Transverse colon (tissue), 4 donors: ENCODE data around the gene SIDT2. TPM values are rescaled to one million over a fixed set of nuclear protein-coding genes. Genes with fewer than 3 reads are reported as not detected.
A peak's percentile ranks its signal among the peaks of the same experiment; 100 is the strongest.
"Not testable (repeated sequence)": the region's sequence is repeated elsewhere in the genome, so short reads cannot be mapped to it uniquely, and the experiment has no call there.

ENCODE experiments used
- DNase-seq: peaks from one replicate; pipeline ENCODE4 v3.0.0-alpha.2; 2019
- H3K27ac ChIP-seq, 4 donors: fragments of 200-600 bp; sonication (generic); 2 replicates each; pipeline ENCODE4 v1.5.1; 2016 to 2018; ENCODE audit warnings: inconsistent platforms in 4 of 4
- H3K27me3 ChIP-seq: fragments of 200-600 bp; sonication (generic); 2 replicates; pipeline ENCODE4 v1.5.1; 2017; ENCODE audit warnings: inconsistent platforms
- H3K36me3 ChIP-seq, 4 donors: fragments of 200-600 bp; sonication (generic); 2 replicates each; pipeline ENCODE4 v1.5.1; 2017 to 2019; ENCODE audit warnings: inconsistent platforms in 4 of 4
- H3K4me1 ChIP-seq, 4 donors: fragments of 200-600 bp; sonication (generic); 2 replicates each; pipeline ENCODE4 v1.5.1; 2017 to 2020; ENCODE audit warnings: inconsistent platforms in 4 of 4
- H3K4me3 ChIP-seq, 4 donors: fragments of 200-600 bp; sonication (generic); 1 replicate in 1 of 4; 2 replicates in 3 of 4; pipeline versions ENCODE4 v1.5.1 to v1.6.1; 2017 to 2019; ENCODE audit warnings: inconsistent platforms in 4 of 4
- H3K9me3 ChIP-seq, 2 donors: fragments of 200-600 bp; sonication (generic); 2 replicates each; pipeline ENCODE4 v1.5.1; 2017 to 2019; ENCODE audit warnings: inconsistent platforms in 2 of 2
- EP300 ChIP-seq: sonication (generic); formaldehyde crosslinking; IDR thresholded peaks from one replicate; pipeline ENCODE4 v1.6.1; 2017; ENCODE audit warnings: antibody characterized with exemption, low read depth
- POLR2A ChIP-seq: fragments of 450-650 bp; IDR thresholded peaks from one replicate; pipeline ENCODE4 v1.6.1; 2016; ENCODE audit warnings: antibody characterized with exemption, mild to moderate bottlenecking, moderate library complexity
- POLR2AphosphoS5 ChIP-seq, 3 donors: sonication (generic); formaldehyde crosslinking; IDR thresholded peaks; one replicate each; pipeline ENCODE4 v1.6.1; 2016; ENCODE audit warnings: antibody characterized with exemption in 3 of 3
- WGBS, 2 donors: methylation state at CpG; one replicate each; pipeline ENCODE4 v1.1.5; 2018; ENCODE audit warnings: low coverage in 1 of 2; 5-methylcytosine and 5-hydroxymethylcytosine counted together
- in situ Hi-C, 4 donors: fragments of 200-750 bp; cut with MboI; loops; one replicate each; pipeline versions ENCODE4 v1.15.0 to v1.15.1; 2017; ENCODE audit warnings: low sequenced_read_pairs in 3 of 4, low pct_ligation_motif_present in 1 of 4, low pct_unique_long_range_greater_than_20kb in 1 of 4
- intact Hi-C: fragments of 100-400 bp; cut with DNase I; formaldehyde crosslinking; loops from one replicate; pipeline ENCODE4 v1.15.1; 2023; ENCODE audit warnings: low total_unique reads
- total RNA-seq, 4 donors: library from RNA; depleted of rRNA; stranded (reverse); fragments of >200 nt; gene quantifications; one replicate each; pipeline ENCODE4 v1.1.0, GENCODE V29; 2016
- TF ChIP-seq, protein P1 (sequence below), 5 experiments: fragments of 200-600 bp in 3 of 5; fragments of 450-650 bp in 2 of 5; sonication (generic) in 3 of 5; IDR thresholded peaks; 1 replicate in 2 of 5; 2 replicates in 3 of 5; pipeline ENCODE4 v1.5.1; 2016 to 2017; ENCODE audit warnings: antibody characterized with exemption in 5 of 5, inconsistent platforms in 3 of 5, mild to moderate bottlenecking in 2 of 5, moderate library complexity in 1 of 5

SIDT2 gene
- total RNA-seq, 4 donors from 2014 or later, result 68.1 to 95.0 (median 78.2) TPM

DNA sequence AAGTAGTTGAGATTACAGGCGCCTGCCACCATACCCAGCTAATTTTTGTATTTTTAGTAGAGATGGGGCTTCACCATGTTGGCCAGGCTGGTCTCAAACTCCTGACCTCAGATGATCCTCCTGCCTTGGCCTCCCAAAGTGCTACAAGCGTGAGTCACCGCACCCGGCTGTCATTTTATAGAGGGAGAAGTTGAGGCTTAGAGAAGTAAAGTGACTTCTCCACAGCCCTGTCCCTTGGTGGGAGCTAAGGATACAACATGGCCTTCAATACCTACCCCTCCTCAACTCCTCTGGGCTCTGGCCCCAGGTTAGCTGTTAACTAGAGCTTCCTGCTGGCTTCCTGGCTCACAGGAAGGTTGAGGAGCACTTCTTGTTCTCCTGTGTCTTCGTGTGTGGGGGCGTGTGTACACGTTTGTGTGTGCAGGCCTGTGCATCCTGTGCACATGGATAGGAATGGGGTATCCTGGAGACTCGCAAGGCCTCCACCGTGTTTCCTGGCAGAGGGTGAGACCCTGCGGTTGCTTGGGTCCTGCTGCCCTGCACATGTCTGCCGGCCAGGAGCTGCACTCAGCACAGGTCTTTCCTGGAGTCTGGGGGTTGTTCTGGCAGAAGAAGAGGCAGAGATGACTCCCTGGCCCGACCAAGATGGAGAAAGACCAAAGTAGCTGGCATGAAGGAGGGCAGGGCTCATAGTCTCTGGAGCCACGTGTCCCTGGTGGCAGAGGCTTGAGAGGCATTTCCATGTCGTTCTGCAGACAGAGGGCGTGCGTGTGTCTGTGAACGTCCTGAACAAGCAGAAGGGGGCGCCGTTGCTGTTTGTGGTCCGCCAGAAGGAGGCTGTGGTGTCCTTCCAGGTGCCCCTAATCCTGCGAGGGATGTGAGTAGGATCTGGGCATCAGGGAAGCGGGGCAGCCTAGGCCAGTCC is 2.4 kb downstream of the SIDT2 start:
- DNase-seq, result peak; percentile 87
- H3K27ac ChIP-seq, result peak overlapping the region; percentile 42 to 98 (median 98)

DNA sequence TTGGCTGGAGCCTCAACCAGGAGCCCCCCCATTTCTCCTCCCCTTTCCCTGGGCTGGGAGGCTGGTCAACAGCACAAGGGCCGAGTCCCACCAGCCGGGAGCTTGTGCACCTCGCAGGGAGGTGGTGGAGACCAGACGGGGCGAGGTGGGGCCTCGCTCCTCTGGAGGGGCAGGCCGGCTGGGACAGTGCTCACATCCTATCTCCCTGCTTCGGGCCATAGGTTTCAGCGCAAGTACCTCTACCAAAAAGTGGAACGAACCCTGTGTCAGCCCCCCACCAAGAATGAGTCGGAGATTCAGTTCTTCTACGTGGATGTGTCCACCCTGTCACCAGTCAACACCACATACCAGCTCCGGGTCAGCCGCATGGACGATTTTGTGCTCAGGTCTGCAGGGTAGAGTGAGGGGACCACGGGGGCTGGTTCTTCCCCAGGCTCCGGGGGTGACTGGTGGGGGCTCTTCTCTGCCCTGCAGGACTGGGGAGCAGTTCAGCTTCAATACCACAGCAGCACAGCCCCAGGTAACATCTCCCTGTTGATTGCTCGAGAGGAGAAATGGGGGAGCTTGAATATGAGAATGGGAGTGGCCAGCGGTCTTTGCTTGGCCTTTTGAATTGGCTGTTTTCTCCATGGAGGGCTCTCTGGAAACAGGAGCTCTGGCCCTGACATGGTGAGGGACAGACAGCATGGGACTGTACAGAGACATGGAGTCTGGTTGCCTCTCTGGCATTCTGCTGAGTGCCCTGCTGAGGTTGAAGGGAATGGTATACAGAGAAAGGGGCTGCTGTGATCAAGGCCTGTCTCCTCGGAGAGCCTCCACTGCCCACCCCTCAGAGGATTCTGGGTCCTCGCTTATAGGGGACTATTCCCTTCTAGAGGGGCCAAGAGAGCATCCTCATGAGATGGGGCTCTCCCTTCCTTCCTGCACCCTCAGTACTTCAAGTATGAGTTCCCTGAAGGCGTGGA is 3.3 kb downstream of the SIDT2 start:
- no peak for DNase-seq
- TF ChIP-seq POLR2AphosphoS5 (IDR thresholded peaks at IDR 0.05) (no peak), EP300 (no peak), POLR2A (no peak)
- TF ChIP-seq, protein P1, sequence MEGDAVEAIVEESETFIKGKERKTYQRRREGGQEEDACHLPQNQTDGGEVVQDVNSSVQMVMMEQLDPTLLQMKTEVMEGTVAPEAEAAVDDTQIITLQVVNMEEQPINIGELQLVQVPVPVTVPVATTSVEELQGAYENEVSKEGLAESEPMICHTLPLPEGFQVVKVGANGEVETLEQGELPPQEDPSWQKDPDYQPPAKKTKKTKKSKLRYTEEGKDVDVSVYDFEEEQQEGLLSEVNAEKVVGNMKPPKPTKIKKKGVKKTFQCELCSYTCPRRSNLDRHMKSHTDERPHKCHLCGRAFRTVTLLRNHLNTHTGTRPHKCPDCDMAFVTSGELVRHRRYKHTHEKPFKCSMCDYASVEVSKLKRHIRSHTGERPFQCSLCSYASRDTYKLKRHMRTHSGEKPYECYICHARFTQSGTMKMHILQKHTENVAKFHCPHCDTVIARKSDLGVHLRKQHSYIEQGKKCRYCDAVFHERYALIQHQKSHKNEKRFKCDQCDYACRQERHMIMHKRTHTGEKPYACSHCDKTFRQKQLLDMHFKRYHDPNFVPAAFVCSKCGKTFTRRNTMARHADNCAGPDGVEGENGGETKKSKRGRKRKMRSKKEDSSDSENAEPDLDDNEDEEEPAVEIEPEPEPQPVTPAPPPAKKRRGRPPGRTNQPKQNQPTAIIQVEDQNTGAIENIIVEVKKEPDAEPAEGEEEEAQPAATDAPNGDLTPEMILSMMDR (IDR thresholded peaks at IDR 0.05), result peak in 1 of 5 experiments; percentile 41
- H3K4me3 ChIP-seq, result no peak overlapping the region
- H3K36me3 ChIP-seq, result peaks cover 0 to 5% (median 0%) of the 10 kb centered on the region in 4 donors
- peaks cover 12 to 44% (median 29%) of the 10 kb centered on the region in 4 donors for H3K4me1 ChIP-seq
- in situ Hi-C loops, result loop anchor here in 1 of 4 donors (5.0 kb wide), 1 partner anchor 45 kb away; no protein-coding TSS in a partner anchor
- no peaks in the 10 kb centered on the region for H3K27me3 ChIP-seq
- intact Hi-C loops, result loop anchor here (5.0 kb wide), 1 partner anchor 45 kb away; no protein-coding TSS in a partner anchor
- no peak overlapping the region for H3K27ac ChIP-seq
- H3K9me3 ChIP-seq, result no peaks in the 10 kb centered on the region
- WGBS, 2 donors, result 90% methylated on average over 15 of the region's 22 CpGs; no CpG with 5 or more reads in 1 of the 2 donors

More for the DNA sequence above, 2.4 kb downstream of the SIDT2 start:
- Histone ChIP-seq H3K4me1 (peaks cover 12 to 37% (median 29%) of the 10 kb centered on the region in 4 donors), H3K9me3 (no peaks in the 10 kb centered on the region), H3K27me3 (no peaks in the 10 kb centered on the region), H3K4me3 (peak overlapping the region in 1 of 4 donors; percentile 83), H3K36me3 (peaks cover 0 to 5% (median 0%) of the 10 kb centered on the region in 4 donors)
- intact Hi-C loops, result loop anchor here (5.0 kb wide), 1 partner anchor 46 kb away; no protein-coding TSS in a partner anchor
- in situ Hi-C loops, result loop anchor here in 1 of 4 donors (5.0 kb wide), 1 partner anchor 46 kb away; no protein-coding TSS in a partner anchor
- TF ChIP-seq, protein P1 (IDR thresholded peaks at IDR 0.05), result peak; percentile 58 to 94 (median 73)
- TF ChIP-seq EP300, result no peak
- TF ChIP-seq POLR2AphosphoS5 (IDR thresholded peaks at IDR 0.05), result peak in 1 of 3 donors; percentile 40
- WGBS, 2 donors, result 45% methylated on average over 19 of the region's 22 CpGs; no CpG with 5 or more reads in 1 of the 2 donors

DNA sequence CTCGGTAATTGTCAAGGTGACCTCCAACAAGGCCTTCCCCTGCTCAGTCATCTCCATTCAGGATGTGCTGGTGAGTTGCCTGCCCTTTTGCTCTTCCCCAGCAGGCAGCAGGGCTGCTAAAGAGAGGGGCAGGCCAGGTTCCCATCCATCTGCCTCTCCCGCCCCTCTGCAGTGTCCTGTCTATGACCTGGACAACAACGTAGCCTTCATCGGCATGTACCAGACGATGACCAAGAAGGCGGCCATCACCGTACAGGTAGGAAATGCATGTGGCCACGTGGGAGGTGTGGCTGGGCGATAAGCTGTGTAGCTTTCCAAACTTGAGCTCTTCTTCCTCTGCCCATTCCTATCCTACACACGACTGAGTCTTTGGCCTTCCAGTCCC is 4.0 kb downstream of the SIDT2 start:
- WGBS, 2 donors, result 94% methylated on average over 10 of the region's 10 CpGs; no CpG with 5 or more reads in 1 of the 2 donors
- Histone ChIP-seq H3K9me3 (no peaks in the 10 kb centered on the region), H3K27ac (no peak overlapping the region), H3K36me3 (peaks cover 0 to 7% (median 0%) of the 10 kb centered on the region in 4 donors), H3K4me3 (no peak overlapping the region), H3K27me3 (no peaks in the 10 kb centered on the region), H3K4me1 (peaks cover 12 to 47% (median 26%) of the 10 kb centered on the region in 4 donors)
- TF ChIP-seq POLR2AphosphoS5 (IDR thresholded peaks at IDR 0.05) (no peak), POLR2A (no peak), EP300 (no peak)
- TF ChIP-seq, protein P1 (IDR thresholded peaks at IDR 0.05), result no peak
- intact Hi-C loops, result loop anchor here (5.0 kb wide), 1 partner anchor 45 kb away; no protein-coding TSS in a partner anchor
- no peak for DNase-seq
- in situ Hi-C loops, result loop anchor here in 1 of 4 donors (5.0 kb wide), 1 partner anchor 45 kb away; no protein-coding TSS in a partner anchor

DNA sequence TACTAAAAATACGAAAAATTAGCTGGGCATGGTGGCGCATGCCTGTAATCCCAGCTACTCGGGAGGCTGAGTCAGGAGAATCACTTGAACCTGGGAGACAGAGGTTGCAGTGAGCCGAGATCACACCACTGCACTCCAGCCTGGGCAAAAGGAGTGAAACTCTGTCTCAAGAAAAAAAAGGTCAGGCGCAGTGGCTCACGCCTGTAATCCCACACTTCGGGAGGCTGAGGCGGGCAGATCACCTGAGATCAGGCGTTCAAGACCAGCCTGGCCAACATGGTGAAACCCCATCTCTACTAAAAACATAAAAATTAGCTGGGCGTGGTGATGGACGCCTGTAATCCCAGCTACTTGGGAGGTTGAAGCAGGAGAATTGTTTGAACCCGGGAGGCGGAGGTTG is 4.6 kb downstream of the SIDT2 start:
- in situ Hi-C loops, result loop anchor here in 1 of 4 donors (5.0 kb wide), 1 partner anchor 44 kb away; no protein-coding TSS in a partner anchor

More for the DNA sequence above, 4.6 kb downstream of the SIDT2 start:
- not testable (repeated sequence) for H3K9me3 ChIP-seq, DNase-seq, H3K4me3 ChIP-seq, H3K27ac ChIP-seq, H3K27me3 ChIP-seq
- intact Hi-C loops, result loop anchor here (5.0 kb wide), 1 partner anchor 44 kb away; no protein-coding TSS in a partner anchor
- Histone ChIP-seq H3K36me3 (peaks cover 0 to 13% (median 0%) of the 10 kb centered on the region in 4 donors), H3K4me1 (peaks cover 12 to 45% (median 20%) of the 10 kb centered on the region in 4 donors)
- 82 to 88% methylated on average over 2 to 13 of the region's 13 CpGs for WGBS, 2 donors
